Activated CD4-positive, alpha-beta T cell treated with anti-CD3 and anti-CD28 coated beads for 36 hours (primary cell): ENCODE results near the gene ITGA2. TPM values are rescaled to one million over a fixed set of nuclear protein-coding genes. Genes with fewer than 3 reads are reported as not detected.

Experiments
- ATAC-seq: fragments of 200-7000 bp; cut with Tn5 transposase; one replicate; pipeline ENCODE4 v1.10.0; 2021; ENCODE audit warnings: mild to moderate bottlenecking, moderate library complexity
- CTCF ChIA-PET: fragments of 350-600 bp; sonication (Branson Sonifier 250); formaldehyde crosslinking; loops from one replicate; lab custom pipeline; 2021; ENCODE audit warnings: antibody characterized with exemption; lab: Charles Lee
- POLR2A ChIA-PET: fragments of 350-600 bp; sonication (Branson Sonifier 250); formaldehyde crosslinking; loops from one replicate; lab custom pipeline; 2021; ENCODE audit warnings: antibody characterized with exemption, inconsistent platforms; lab: Charles Lee
- DNase-seq: peaks from one replicate; pipeline ENCODE4 v3.0.0-alpha.2; 2020
- H3K27ac Mint-ChIP-seq: one replicate; pipeline ENCODE4 v1.8.0; 2021; ENCODE audit warnings: mixed read lengths
- H3K27me3 Mint-ChIP-seq: one replicate; pipeline ENCODE4 v1.8.0; 2021; ENCODE audit warnings: mixed read lengths
- H3K36me3 Mint-ChIP-seq: one replicate; pipeline ENCODE4 v1.8.0; 2021; ENCODE audit warnings: low read depth, mixed read lengths
- H3K4me1 Mint-ChIP-seq: one replicate; pipeline ENCODE4 v1.8.0; 2021; ENCODE audit warnings: mixed read lengths
- H3K4me3 Mint-ChIP-seq: one replicate; pipeline ENCODE4 v1.8.0; 2021; ENCODE audit warnings: mild to moderate bottlenecking, moderate library complexity, mixed read lengths
- H3K9me3 Mint-ChIP-seq: one replicate; pipeline ENCODE4 v1.8.0; 2021; ENCODE audit warnings: low read depth, mixed read lengths
- intact Hi-C, 2 experiments: fragments of 100-400 bp; cut with DNase I in 1 of 2; cut with micrococcal nuclease in 1 of 2; formaldehyde crosslinking; loops; one replicate each; pipeline versions ENCODE4 v1.14.2 to v1.15.1; 2022 to 2024; cut with DNase I, micrococcal nuclease
- total RNA-seq, 2 experiments: library from RNA; stranded (reverse); gene quantifications; one replicate each; pipeline ENCODE4 v1.2.3, GENCODE V29; 2021

The ITGA2 gene
- total RNA-seq, 2 experiments from 2014 or later = 0.61 to 0.71 TPM

GRCh38 chr5:53034832-53035231 is 45.7 kb downstream of the ITGA2 start:
- Mint-ChIP-seq H3K27me3 (peaks cover 3% of the 10 kb centered on the region), H3K4me1 (peaks cover 36% of the 10 kb centered on the region), H3K9me3 (no peaks in the 10 kb centered on the region), H3K36me3 (no peaks in the 10 kb centered on the region), H3K27ac (peak overlapping the region; percentile 16), H3K4me3 (no peak overlapping the region)
- ChIA-PET CTCF (interaction anchor here (1.0 to 5.5 kb wide), 5 partner anchors 21 to 86 kb away, joined by 3 to 32 read pairs (median 7); no protein-coding TSS in a partner anchor), POLR2A (no interaction called here)
- ATAC-seq (no peak), DNase-seq (no peak)
- intact Hi-C loops = loop anchor here in 1 of 2 experiments (5.0 kb wide), 1 partner anchor 48 kb away; the partner anchor contains the start of gene ITGA2

GRCh38 chr5:53035868-53036381 is 46.8 kb downstream of the ITGA2 start:
- intact Hi-C loops = no loop called here
- ChIA-PET CTCF (interaction anchor here (0.9 to 5.5 kb wide), 10 partner anchors 9 to 91 kb away, joined by 3 to 32 read pairs (median 4); no protein-coding TSS in a partner anchor), POLR2A (no interaction called here)
- H3K9me3 Mint-ChIP-seq = no peaks in the 10 kb centered on the region
- no peak overlapping the region for H3K4me3 Mint-ChIP-seq
- H3K27ac Mint-ChIP-seq = no peak overlapping the region
- DNase-seq (peak; percentile 20), ATAC-seq (no peak)
- peaks cover 6% of the 10 kb centered on the region for H3K27me3 Mint-ChIP-seq
- no peaks in the 10 kb centered on the region for H3K36me3 Mint-ChIP-seq
- H3K4me1 Mint-ChIP-seq = peaks cover 33% of the 10 kb centered on the region

- peaks cover 31% of the 10 kb centered on the region for H3K4me1 Mint-ChIP-seq
- no peaks in the 10 kb centered on the region for H3K36me3 Mint-ChIP-seq
- peaks cover 7% of the 10 kb centered on the region for H3K27me3 Mint-ChIP-seq
- DNase-seq (no peak), ATAC-seq (no peak)
- no peak overlapping the region for H3K27ac Mint-ChIP-seq
- intact Hi-C loops = no loop called here
- H3K9me3 Mint-ChIP-seq = no peaks in the 10 kb centered on the region
- no peak overlapping the region for H3K4me3 Mint-ChIP-seq
- ChIA-PET CTCF (interaction anchor here (0.8 kb wide), 1 partner anchor 12 kb away, joined by 5 read pairs; no protein-coding TSS in a partner anchor), POLR2A (no interaction called here)
Measured at GRCh38 chr5:53037141-53037859, 48.1 kb downstream of the ITGA2 start.

GRCh38 chr5:53038196-53038847 is 49.2 kb downstream of the ITGA2 start:
- Mint-ChIP-seq H3K9me3 (no peaks in the 10 kb centered on the region), H3K4me1 (peaks cover 23% of the 10 kb centered on the region), H3K4me3 (no peak overlapping the region), H3K27me3 (peaks cover 13% of the 10 kb centered on the region), H3K36me3 (no peaks in the 10 kb centered on the region), H3K27ac (no peak overlapping the region)
- POLR2A ChIA-PET = no interaction called here
- DNase-seq (no peak), ATAC-seq (no peak)
- intact Hi-C loops = no loop called here
- CTCF ChIA-PET = interaction anchor here (0.8 kb wide), 1 partner anchor 11 kb away, joined by 5 read pairs; no protein-coding TSS in a partner anchor

- H3K4me3 Mint-ChIP-seq = no peak overlapping the region
- intact Hi-C loops = loop anchor here (2.0 kb wide), 2 partner anchors 31 to 57 kb away; no protein-coding TSS in a partner anchor
- no peaks in the 10 kb centered on the region for H3K9me3 Mint-ChIP-seq
- H3K27ac Mint-ChIP-seq = no peak overlapping the region
- POLR2A ChIA-PET = interaction anchor here (0.5 kb wide), 1 partner anchor 150 kb away, joined by 5 read pairs; no protein-coding TSS in a partner anchor
- ATAC-seq = no peak
- no peak for DNase-seq
- CTCF ChIA-PET = interaction anchor here (3.4 kb wide), 1 partner anchor 8 kb away, joined by 24 read pairs; no protein-coding TSS in a partner anchor
- H3K27me3 Mint-ChIP-seq = peaks cover 16% of the 10 kb centered on the region
- H3K4me1 Mint-ChIP-seq = peaks cover 33% of the 10 kb centered on the region
- no peaks in the 10 kb centered on the region for H3K36me3 Mint-ChIP-seq
Measured at GRCh38 chr5:53039855-53040254, 50.7 kb downstream of the ITGA2 start.

- peak overlapping the region; percentile 48 for H3K27ac Mint-ChIP-seq
Measured at GRCh38 chr5:53041071-53041692, 52.0 kb downstream of the ITGA2 start.

GRCh38 chr5:53041740-53042139 is 52.6 kb downstream of the ITGA2 start:
- Mint-ChIP-seq H3K4me1 (peaks cover 37% of the 10 kb centered on the region), H3K4me3 (no peak overlapping the region), H3K27ac (no peak overlapping the region), H3K36me3 (peaks cover 2% of the 10 kb centered on the region), H3K27me3 (peaks cover 18% of the 10 kb centered on the region), H3K9me3 (no peaks in the 10 kb centered on the region)
- intact Hi-C loops = loop anchor here (1.0 to 2.0 kb wide), 7 partner anchors 9 to 55 kb away; no protein-coding TSS in a partner anchor
- POLR2A ChIA-PET = interaction anchor here (0.7 to 1.6 kb wide), 2 partner anchors 10 to 11 kb away, joined by 3 to 6 read pairs; no protein-coding TSS in a partner anchor
- no peak for DNase-seq
- CTCF ChIA-PET = interaction anchor here (0.6 to 3.4 kb wide), 5 partner anchors 10 to 1826 kb away, joined by 3 to 24 read pairs (median 5); partner anchors contain the start of gene MOCS2
- ATAC-seq = no peak

More at GRCh38 chr5:53041071-53041692, 52.0 kb downstream of the ITGA2 start:
- ChIA-PET CTCF (interaction anchor here (0.6 to 3.4 kb wide), 6 partner anchors 9 to 1826 kb away, joined by 3 to 24 read pairs (median 4); partner anchors contain the start of gene MOCS2), POLR2A (interaction anchor here (0.7 to 1.6 kb wide), 2 partner anchors 10 to 11 kb away, joined by 3 to 6 read pairs; no protein-coding TSS in a partner anchor)
- ATAC-seq (peak; percentile 93), DNase-seq (peak; percentile 43)
- H3K9me3 Mint-ChIP-seq = no peaks in the 10 kb centered on the region
- peaks cover 37% of the 10 kb centered on the region for H3K4me1 Mint-ChIP-seq
- no peak overlapping the region for H3K4me3 Mint-ChIP-seq
- intact Hi-C loops = loop anchor here (1.0 to 2.0 kb wide), 7 partner anchors 9 to 56 kb away; no protein-coding TSS in a partner anchor
- H3K27me3 Mint-ChIP-seq = peaks cover 16% of the 10 kb centered on the region
- no peaks in the 10 kb centered on the region for H3K36me3 Mint-ChIP-seq

- CTCF ChIA-PET = interaction anchor here (1.3 to 1.7 kb wide), 2 partner anchors 9 to 44 kb away, joined by 4 read pairs; no protein-coding TSS in a partner anchor
- Mint-ChIP-seq H3K4me3 (no peak overlapping the region), H3K4me1 (peaks cover 35% of the 10 kb centered on the region)
Measured at GRCh38 chr5:53045263-53045662, 56.1 kb downstream of the ITGA2 start.

GRCh38 chr5:53048248-53048647 is 59.1 kb downstream of the ITGA2 start:
- ChIA-PET POLR2A (no interaction called here), CTCF (interaction anchor here (0.8 to 1.0 kb wide), 2 partner anchors 59 to 100 kb away, joined by 3 to 4 read pairs; partner anchors contain the start of gene ITGA2)
- Mint-ChIP-seq H3K27ac (no peak overlapping the region), H3K36me3 (peaks cover 2% of the 10 kb centered on the region), H3K9me3 (no peaks in the 10 kb centered on the region), H3K4me1 (peaks cover 21% of the 10 kb centered on the region), H3K27me3 (peaks cover 9% of the 10 kb centered on the region), H3K4me3 (no peak overlapping the region)
- intact Hi-C loops = no loop called here
- DNase-seq (peak; percentile 12), ATAC-seq (peak; percentile 21)

More at GRCh38 chr5:53045263-53045662, 56.1 kb downstream of the ITGA2 start:
- DNase-seq (no peak), ATAC-seq (no peak)
- POLR2A ChIA-PET = no interaction called here
- intact Hi-C loops = loop anchor here (1.0 kb wide), 1 partner anchor 24 kb away; no protein-coding TSS in a partner anchor
- Mint-ChIP-seq H3K27ac (no peak overlapping the region), H3K36me3 (peaks cover 2% of the 10 kb centered on the region), H3K27me3 (peaks cover 12% of the 10 kb centered on the region), H3K9me3 (no peaks in the 10 kb centered on the region)

GRCh38 chr5:53052499-53052898 is 63.3 kb downstream of the ITGA2 start:
- H3K27ac Mint-ChIP-seq = no peak overlapping the region
- H3K4me3 Mint-ChIP-seq = no peak overlapping the region
- H3K36me3 Mint-ChIP-seq = no peaks in the 10 kb centered on the region
- ChIA-PET POLR2A (no interaction called here), CTCF (interaction anchor here (0.6 kb wide), 1 partner anchor 104 kb away, joined by 3 read pairs; no protein-coding TSS in a partner anchor)
- H3K4me1 Mint-ChIP-seq = peaks cover 4% of the 10 kb centered on the region
- H3K27me3 Mint-ChIP-seq = peaks cover 8% of the 10 kb centered on the region
- no peaks in the 10 kb centered on the region for H3K9me3 Mint-ChIP-seq
- ATAC-seq (no peak), DNase-seq (no peak)
- intact Hi-C loops = no loop called here
